HepG2 (cell line): ENCODE results near the gene LRRC8E. TPM values are rescaled to one million over a fixed set of nuclear protein-coding genes. Genes with fewer than 3 reads are reported as not detected.
A peak's percentile ranks its signal among the peaks of the same experiment; 100 is the strongest.

Experiments
- BHLHE40 ChIP-seq: IDR thresholded peaks from 2 replicates; pipeline ENCODE4 v1.6.1; 2011; ENCODE audit warnings: low read length, improper control_type of control experiment
- DNMT3B ChIP-seq: conservative IDR thresholded peaks from 2 replicates; pipeline ENCODE4 v1.6.1; 2016; ENCODE audit warnings: missing biosample characterization, control low read depth
- EP300 ChIP-seq, 3 experiments: sonication (generic) in 1 of 3; formaldehyde crosslinking in 1 of 3; IDR thresholded peaks; 2 replicates each; pipeline versions ENCODE4 v1.5.1 to v1.6.1; 2011 to 2020; ENCODE audit warnings: low read depth in 2 of 3, low read length in 2 of 3, borderline replicate concordance in 1 of 3, improper control_type of control experiment in 1 of 3, mild to moderate bottlenecking in 1 of 3, missing genetic modification reagents in 1 of 3, moderate library complexity in 1 of 3
- IRF2 ChIP-seq: IDR thresholded peaks from 2 replicates; pipeline ENCODE4 v1.6.1; 2018; ENCODE audit warnings: missing genetic modification reagents, missing compliant biosample characterization
- MAZ ChIP-seq, 2 experiments: sonication (generic) in 1 of 2; formaldehyde crosslinking in 1 of 2; IDR thresholded peaks; 2 replicates each; pipeline versions ENCODE4 v1.5.0 to v1.6.1; 2012 to 2020; ENCODE audit warnings: low read depth in 2 of 2, mild to moderate bottlenecking in 2 of 2, borderline replicate concordance in 1 of 2, improper control_type of control experiment in 1 of 2, low read length in 1 of 2, missing genetic modification reagents in 1 of 2, moderate library complexity in 1 of 2
- MBNL3 ChIP-seq: fragments of 250-450 bp; sonication (Bioruptor Pico); conservative IDR thresholded peaks from 2 replicates; pipeline ENCODE4 v1.8.0; 2022; ENCODE audit warnings: mild to moderate bottlenecking, inconsistent platforms
- NCOA5 ChIP-seq: sonication (generic); formaldehyde crosslinking; IDR thresholded peaks from 2 replicates; pipeline ENCODE4 v1.4.0; 2020; ENCODE audit warnings: missing genetic modification reagents
- SYNCRIP ChIP-seq: fragments of 200-400 bp; formaldehyde crosslinking; IDR thresholded peaks from 2 replicates; pipeline ENCODE4 v1.6.1; 2018; ENCODE audit warnings: mild to moderate bottlenecking, low read depth, low read length; ENCODE audit not compliant: insufficient read depth
- THAP11 ChIP-seq: IDR thresholded peaks from 2 replicates; pipeline ENCODE4 v1.6.1; 2016; ENCODE audit warnings: missing biosample characterization, missing genetic modification reagents
- ZFP36L1 ChIP-seq: sonication (generic); formaldehyde crosslinking; IDR thresholded peaks from 2 replicates; pipeline ENCODE4 v1.8.0; 2022; ENCODE audit warnings: mild to moderate bottlenecking, missing genetic modification reagents, moderate library complexity
- ZNF20 ChIP-seq: sonication (generic); formaldehyde crosslinking; IDR thresholded peaks from 2 replicates; pipeline ENCODE4 v1.4.0; 2020; ENCODE audit warnings: mild to moderate bottlenecking, moderate library complexity, missing genetic modification reagents
- ZNF224 ChIP-seq: sonication (generic); formaldehyde crosslinking; IDR thresholded peaks from 2 replicates; pipeline ENCODE4 v1.5.0; 2020; ENCODE audit warnings: mild to moderate bottlenecking, missing genetic modification reagents
- ZNF337 ChIP-seq: sonication (generic); formaldehyde crosslinking; IDR thresholded peaks from 2 replicates; pipeline ENCODE4 v1.5.1; 2020; ENCODE audit warnings: missing genetic modification reagents, low read depth, mild to moderate bottlenecking, borderline replicate concordance
- ZNF430 ChIP-seq: sonication (generic); formaldehyde crosslinking; IDR thresholded peaks from 2 replicates; pipeline ENCODE4 v1.9.0; 2021; ENCODE audit warnings: mild to moderate bottlenecking, missing genetic modification reagents
- ZNF549 ChIP-seq: sonication (generic); formaldehyde crosslinking; IDR thresholded peaks from 2 replicates; pipeline ENCODE4 v1.5.0; 2020; ENCODE audit warnings: missing genetic modification reagents
- ZNF691 ChIP-seq: sonication (generic); formaldehyde crosslinking; IDR thresholded peaks from 2 replicates; pipeline ENCODE4 v1.4.0; 2020; ENCODE audit warnings: missing genetic modification reagents, low read depth, mild to moderate bottlenecking, borderline replicate concordance
- ZNF766 ChIP-seq: sonication (generic); formaldehyde crosslinking; IDR thresholded peaks from 2 replicates; pipeline ENCODE4 v1.5.0; 2020; ENCODE audit warnings: missing genetic modification reagents, borderline replicate concordance
- ZNF777 ChIP-seq: sonication (generic); formaldehyde crosslinking; IDR thresholded peaks from 2 replicates; pipeline ENCODE4 v1.4.0; 2020; ENCODE audit warnings: missing genetic modification reagents
- polyA plus RNA-seq, 8 experiments: library from polyadenylated mRNA; depleted of rRNA in 3 of 8; stranded (reverse) in 7 of 8; unstranded in 1 of 8; fragments of >200 nt; fragmentation: Illumina TruSeq in 4 of 8; extraction: Trizol in 4 of 8; gene quantifications; 2 replicates each; pipeline versions ENCODE4 v1.2.1 to v1.2.3, GENCODE V29; 2011 to 2016; ENCODE audit warnings: low read depth in 4 of 8, missing spikeins in 1 of 8, mixed read lengths in 1 of 8; ENCODE audit not compliant: insufficient read depth in 1 of 8
- total RNA-seq, 5 experiments: library from RNA; depleted of rRNA; stranded (reverse); fragments of >200 nt; fragmentation: Illumina TruSeq; extraction: Trizol; gene quantifications; 2 replicates each; pipeline ENCODE4 v1.2.3, GENCODE V29; 2016; ENCODE audit warnings: low read depth in 1 of 5
- TF ChIP-seq, protein P1 (sequence below): sonication (generic); formaldehyde crosslinking; IDR thresholded peaks from 2 replicates; pipeline ENCODE4 v1.9.0; 2022; ENCODE audit warnings: low read depth, missing genetic modification reagents
- TF ChIP-seq, protein P2 (sequence below): sonication (generic); formaldehyde crosslinking; IDR thresholded peaks from 2 replicates; pipeline ENCODE4 v1.5.0; 2020; ENCODE audit warnings: missing genetic modification reagents
- TF ChIP-seq, protein P3 (sequence below): sonication (generic); formaldehyde crosslinking; IDR thresholded peaks from 2 replicates; pipeline ENCODE4 v1.5.1; 2020; ENCODE audit warnings: missing genetic modification reagents, mild to moderate bottlenecking, borderline replicate concordance

LRRC8E gene
- total and polyA plus RNA-seq, 2 of the 13 experiments (the other 11 are each of a cell fraction or from before 2014, with no cell fraction given), result 8.0 to 10.3 TPM

DNA sequence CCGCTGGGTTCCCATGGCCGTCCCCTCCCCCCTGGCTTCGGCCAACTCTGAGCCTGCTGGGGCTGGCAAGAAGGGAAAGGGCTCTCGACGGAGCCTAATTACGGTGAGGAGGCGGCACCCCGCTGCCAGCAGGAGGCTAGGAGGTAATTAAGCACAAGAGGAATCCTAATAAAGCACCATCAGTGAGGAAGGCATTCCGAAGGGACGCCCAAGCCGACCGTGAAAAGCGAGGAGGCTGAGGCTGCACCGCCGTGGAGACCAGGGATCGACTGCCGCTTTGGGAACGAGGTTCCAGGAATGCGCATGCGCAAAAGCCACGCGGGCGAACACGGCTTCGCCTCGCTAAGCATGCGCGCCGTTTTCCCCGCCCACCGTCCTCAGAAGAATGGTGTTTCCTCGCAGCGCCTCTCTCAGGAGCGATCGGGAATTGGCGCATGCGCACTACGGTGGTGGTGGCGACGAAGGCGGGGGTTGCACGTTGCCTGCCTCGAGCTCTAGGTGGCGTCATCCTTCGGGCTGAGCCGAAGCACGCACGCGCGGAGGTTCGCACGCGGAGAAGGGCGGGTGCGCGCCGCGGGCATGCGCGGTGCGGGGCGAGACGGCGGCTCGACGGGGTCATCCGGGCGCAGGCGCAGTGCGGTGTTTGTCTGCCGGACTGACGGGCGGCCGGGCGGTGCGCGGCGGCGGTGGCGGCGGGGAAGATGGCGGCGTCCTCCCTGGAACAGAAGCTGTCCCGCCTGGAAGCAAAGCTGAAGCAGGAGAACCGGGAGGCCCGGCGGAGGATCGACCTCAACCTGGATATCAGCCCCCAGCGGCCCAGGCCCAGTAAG is 15.1 kb downstream of the LRRC8E start, which contains the start of gene MAP2K7 (continued):
- TF ChIP-seq ZNF691 (CRISPR knock-in tag) (peak; percentile 23; the same call in 1 of the 2 replicates), ZNF549 (CRISPR knock-in tag) (no peak), ZNF20 (CRISPR knock-in tag) (no peak), THAP11 (peak; percentile 89), NCOA5 (CRISPR knock-in tag) (no peak), IRF2 (CRISPR knock-in tag) (peak; percentile 86; the same call in 1 of the 2 replicates), ZNF224 (CRISPR knock-in tag) (peak; percentile 84; the same call in 1 of the 2 replicates), ZNF337 (CRISPR knock-in tag) (0 out of 2 replicates have a peak, but pooled peaks have one; percentile 57), ZNF766 (CRISPR knock-in tag) (peak; percentile 79; the same call in 1 of the 2 replicates), SYNCRIP (no peak), MAZ (IDR thresholded peaks at IDR 0.05; ENCODE audit: borderline replicate concordance, low read depth, low read length) (no peak), MAZ (CRISPR knock-in tag; IDR thresholded peaks at IDR 0.05; ENCODE audit: low read depth) (peak; percentile 64; the same call in 1 of the 2 replicates), BHLHE40 (peak; percentile 82), MBNL3 (CRISPR knock-in tag) (no peak), DNMT3B (CRISPR knock-in tag) (no peak), EP300 (IDR thresholded peaks at IDR 0.05; ENCODE audit: low read depth in 2 of 2, low read length in 2 of 2) (no peak), EP300 (CRISPR knock-in tag; IDR thresholded peaks at IDR 0.05; ENCODE audit: borderline replicate concordance) (peak; percentile 23; the same call in 1 of the 2 replicates), ZNF777 (CRISPR knock-in tag) (peak; percentile 76), ZFP36L1 (CRISPR knock-in tag) (no peak), ZNF430 (peak; percentile 79)
- TF ChIP-seq, protein P1, sequence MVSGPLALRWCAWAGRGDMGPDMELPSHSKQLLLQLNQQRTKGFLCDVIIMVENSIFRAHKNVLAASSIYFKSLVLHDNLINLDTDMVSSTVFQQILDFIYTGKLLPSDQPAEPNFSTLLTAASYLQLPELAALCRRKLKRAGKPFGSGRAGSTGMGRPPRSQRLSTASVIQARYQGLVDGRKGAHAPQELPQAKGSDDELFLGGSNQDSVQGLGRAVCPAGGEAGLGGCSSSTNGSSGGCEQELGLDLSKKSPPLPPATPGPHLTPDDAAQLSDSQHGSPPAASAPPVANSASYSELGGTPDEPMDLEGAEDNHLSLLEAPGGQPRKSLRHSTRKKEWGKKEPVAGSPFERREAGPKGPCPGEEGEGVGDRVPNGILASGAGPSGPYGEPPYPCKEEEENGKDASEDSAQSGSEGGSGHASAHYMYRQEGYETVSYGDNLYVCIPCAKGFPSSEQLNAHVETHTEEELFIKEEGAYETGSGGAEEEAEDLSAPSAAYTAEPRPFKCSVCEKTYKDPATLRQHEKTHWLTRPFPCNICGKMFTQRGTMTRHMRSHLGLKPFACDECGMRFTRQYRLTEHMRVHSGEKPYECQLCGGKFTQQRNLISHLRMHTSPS (CRISPR knock-in tag), result no peak
- TF ChIP-seq, protein P2, sequence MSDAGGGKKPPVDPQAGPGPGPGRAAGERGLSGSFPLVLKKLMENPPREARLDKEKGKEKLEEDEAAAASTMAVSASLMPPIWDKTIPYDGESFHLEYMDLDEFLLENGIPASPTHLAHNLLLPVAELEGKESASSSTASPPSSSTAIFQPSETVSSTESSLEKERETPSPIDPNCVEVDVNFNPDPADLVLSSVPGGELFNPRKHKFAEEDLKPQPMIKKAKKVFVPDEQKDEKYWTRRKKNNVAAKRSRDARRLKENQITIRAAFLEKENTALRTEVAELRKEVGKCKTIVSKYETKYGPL, result no peak
- TF ChIP-seq, protein P3, sequence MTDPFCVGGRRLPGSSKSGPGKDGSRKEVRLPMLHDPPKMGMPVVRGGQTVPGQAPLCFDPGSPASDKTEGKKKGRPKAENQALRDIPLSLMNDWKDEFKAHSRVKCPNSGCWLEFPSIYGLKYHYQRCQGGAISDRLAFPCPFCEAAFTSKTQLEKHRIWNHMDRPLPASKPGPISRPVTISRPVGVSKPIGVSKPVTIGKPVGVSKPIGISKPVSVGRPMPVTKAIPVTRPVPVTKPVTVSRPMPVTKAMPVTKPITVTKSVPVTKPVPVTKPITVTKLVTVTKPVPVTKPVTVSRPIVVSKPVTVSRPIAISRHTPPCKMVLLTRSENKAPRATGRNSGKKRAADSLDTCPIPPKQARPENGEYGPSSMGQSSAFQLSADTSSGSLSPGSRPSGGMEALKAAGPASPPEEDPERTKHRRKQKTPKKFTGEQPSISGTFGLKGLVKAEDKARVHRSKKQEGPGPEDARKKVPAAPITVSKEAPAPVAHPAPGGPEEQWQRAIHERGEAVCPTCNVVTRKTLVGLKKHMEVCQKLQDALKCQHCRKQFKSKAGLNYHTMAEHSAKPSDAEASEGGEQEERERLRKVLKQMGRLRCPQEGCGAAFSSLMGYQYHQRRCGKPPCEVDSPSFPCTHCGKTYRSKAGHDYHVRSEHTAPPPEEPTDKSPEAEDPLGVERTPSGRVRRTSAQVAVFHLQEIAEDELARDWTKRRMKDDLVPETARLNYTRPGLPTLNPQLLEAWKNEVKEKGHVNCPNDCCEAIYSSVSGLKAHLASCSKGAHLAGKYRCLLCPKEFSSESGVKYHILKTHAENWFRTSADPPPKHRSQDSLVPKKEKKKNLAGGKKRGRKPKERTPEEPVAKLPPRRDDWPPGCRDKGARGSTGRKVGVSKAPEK (CRISPR knock-in tag), result no peak
